NCI-H1105 treated with DMSO at 0.1 percent for 48 hours (cell line): Measurements from ENCODE around the gene MRPL51.

Experiments
- DNase-seq: peaks from one replicate; lab custom pipeline; 2025; lab: John Stamatoyannopoulos, UW

MRPL51 gene

GRCh38 chr12:6492838-6493496 lies at the start of gene MRPL51:
MRPL51 (minus strand) TSS chr12:6493262; CDS start chr12:6493136, 126 bp downstream.
- peak; percentile 93 for DNase-seq

GRCh38 chr12:6542209-6543009 lies 49.3 kb upstream of the MRPL51 start:
- DNase-seq, result no peak

- no peak for DNase-seq
These were observed 48.5 kb upstream of the MRPL51 start for GRCh38 chr12:6541371-6542165.

- DNase-seq, result peak; percentile 78
These were observed 47.3 kb upstream of the MRPL51 start for GRCh38 chr12:6540181-6540877.

GRCh38 chr12:6539707-6540134 lies 46.7 kb upstream of the MRPL51 start:
- no peak for DNase-seq

- DNase-seq, result no peak
These were observed 46.2 kb upstream of the MRPL51 start for GRCh38 chr12:6539314-6539682.

GRCh38 chr12:6538420-6539313 lies 45.6 kb upstream of the MRPL51 start:
- DNase-seq, result no peak

GRCh38 chr12:6537580-6538419 lies 44.7 kb upstream of the MRPL51 start:
- peak; percentile 73 for DNase-seq

- DNase-seq, result no peak
These were observed 44.0 kb upstream of the MRPL51 start for GRCh38 chr12:6536894-6537579.

- no peak for DNase-seq
These were observed 43.1 kb upstream of the MRPL51 start for GRCh38 chr12:6535960-6536847.

- no peak for DNase-seq
These were observed 42.6 kb upstream of the MRPL51 start for GRCh38 chr12:6535697-6535946.

GRCh38 chr12:6534945-6535696 lies 42.1 kb upstream of the MRPL51 start:
- DNase-seq, result peak; percentile 60

- DNase-seq, result no peak
These were observed 41.6 kb upstream of the MRPL51 start for GRCh38 chr12:6534695-6534944.

GRCh38 chr12:6533923-6534694 lies 41.0 kb upstream of the MRPL51 start, which contains the start of gene GAPDH:
GAPDH (plus strand) TSS chr12:6534517; CDS start chr12:6534833, 316 bp downstream.
- peak; percentile 98 for DNase-seq

GRCh38 chr12:6533653-6533922 lies 40.5 kb upstream of the MRPL51 start:
- DNase-seq, result no peak

- peak; percentile 64 for DNase-seq
These were observed 40.0 kb upstream of the MRPL51 start for GRCh38 chr12:6532927-6533652.
